ENCODE measurements around the gene DACT1.

GRCh38 chr14:58659846-58660245 is 22.1 kb downstream of the DACT1 start:
- TF ChIP-seq CTCF (conservative IDR thresholded peaks at IDR 0.05; ENCODE audit: low read length): no peak
- TF ChIP-seq EZH2phosphoT487 (IDR thresholded peaks at IDR 0.05; ENCODE audit: borderline replicate concordance, low read depth, low read length): no peak

Data from OCI-LY7 (cell line).